Measurements from ENCODE around the gene KLK8. TPM values are rescaled to one million over a fixed set of nuclear protein-coding genes. Genes with fewer than 3 reads are reported as not detected.

KLK8 gene
- total RNA-seq, 1 experiment from 2014 or later, result 2.7 TPM

DNA sequence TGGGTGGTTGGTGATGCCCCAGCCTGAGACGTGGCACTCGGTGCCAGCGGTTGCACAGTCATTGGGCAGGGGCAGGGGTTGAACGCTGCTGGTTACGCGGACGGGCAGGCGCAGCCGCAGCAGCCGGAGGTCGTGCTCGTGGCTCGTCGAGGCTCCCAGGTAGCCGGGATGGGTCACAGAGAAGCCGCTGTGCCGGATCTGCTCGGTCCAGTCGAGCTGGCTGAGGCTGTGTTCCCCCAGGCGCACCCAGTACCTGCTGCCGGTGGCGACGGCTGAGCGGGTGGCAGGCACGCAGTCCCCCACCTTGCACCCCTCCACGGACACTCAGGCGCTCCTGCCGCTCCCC lies 30.4 kb upstream of the KLK8 start:
- Mint-ChIP-seq H3K9me3 (no peaks in the 10 kb centered on the region; a peak in 1 of 5 replicates), H3K4me1 (peaks cover 22 to 34% of the 10 kb centered on the region in 2 experiments), H3K4me3 (no peak overlapping the region), H3K36me3 (ENCODE audit: insufficient read depth in 1 of 3, low read depth in 3 of 3) (no peaks in the 10 kb centered on the region), H3K27ac (no peak overlapping the region), H3K27me3 (ENCODE audit: low read depth) (peaks cover 18% of the 10 kb centered on the region)
- H2BK120ac ChIP-seq (ENCODE audit: low read depth, low read length, poor library complexity, severe bottlenecking), result no peak overlapping the region
- no peak overlapping the region for H3T11ph ChIP-seq (ENCODE audit: low read length)
- no peak overlapping the region for H3K56ac ChIP-seq (ENCODE audit: insufficient read length, low read depth, low read length)
- H3K9ac ChIP-seq (ENCODE audit: extremely low read depth, insufficient read length, low read length), result no peak overlapping the region
- no peaks in the 10 kb centered on the region for H3K79me1 ChIP-seq (ENCODE audit: insufficient read depth, low read depth, low read length, poor library complexity, severe bottlenecking)
- no peaks in the 10 kb centered on the region for H3K27me3 ChIP-seq (ENCODE audit: insufficient read depth, low read length)
- no peak for DNase-seq
- no peaks in the 10 kb centered on the region for H3K9me3 ChIP-seq (ENCODE audit: control insufficient read depth, low read depth, low read length)
- TF ChIP-seq, protein P1, sequence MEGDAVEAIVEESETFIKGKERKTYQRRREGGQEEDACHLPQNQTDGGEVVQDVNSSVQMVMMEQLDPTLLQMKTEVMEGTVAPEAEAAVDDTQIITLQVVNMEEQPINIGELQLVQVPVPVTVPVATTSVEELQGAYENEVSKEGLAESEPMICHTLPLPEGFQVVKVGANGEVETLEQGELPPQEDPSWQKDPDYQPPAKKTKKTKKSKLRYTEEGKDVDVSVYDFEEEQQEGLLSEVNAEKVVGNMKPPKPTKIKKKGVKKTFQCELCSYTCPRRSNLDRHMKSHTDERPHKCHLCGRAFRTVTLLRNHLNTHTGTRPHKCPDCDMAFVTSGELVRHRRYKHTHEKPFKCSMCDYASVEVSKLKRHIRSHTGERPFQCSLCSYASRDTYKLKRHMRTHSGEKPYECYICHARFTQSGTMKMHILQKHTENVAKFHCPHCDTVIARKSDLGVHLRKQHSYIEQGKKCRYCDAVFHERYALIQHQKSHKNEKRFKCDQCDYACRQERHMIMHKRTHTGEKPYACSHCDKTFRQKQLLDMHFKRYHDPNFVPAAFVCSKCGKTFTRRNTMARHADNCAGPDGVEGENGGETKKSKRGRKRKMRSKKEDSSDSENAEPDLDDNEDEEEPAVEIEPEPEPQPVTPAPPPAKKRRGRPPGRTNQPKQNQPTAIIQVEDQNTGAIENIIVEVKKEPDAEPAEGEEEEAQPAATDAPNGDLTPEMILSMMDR (conservative IDR thresholded peaks at IDR 0.05), result no peak
- no peak overlapping the region for H2AK5ac ChIP-seq (ENCODE audit: insufficient read length, low read length)
- no peaks in the 10 kb centered on the region for H3K79me2 ChIP-seq (ENCODE audit: insufficient read depth, low read length)
- H2BK20ac ChIP-seq (ENCODE audit: low read depth, low read length, poor library complexity, severe bottlenecking), result no peak overlapping the region
- no peaks in the 10 kb centered on the region; the same call in 1 of the 2 replicates for H3K4me1 ChIP-seq (ENCODE audit: insufficient read depth, low read length)
- H3K4me2 ChIP-seq (ENCODE audit: insufficient read depth, insufficient read length, low read length), result no peak overlapping the region
- H3K4ac ChIP-seq (ENCODE audit: low read depth, low read length), result no peak overlapping the region
- WGBS (ENCODE audit: extremely low coverage, insufficient read length, low lambda C conversion rate), result no CpG with 5 or more reads among the region's 28 CpGs
- no peaks in the 10 kb centered on the region for H4K20me1 ChIP-seq (ENCODE audit: control insufficient read depth, insufficient read depth, insufficient read length)
- no peak overlapping the region for H2AFZ ChIP-seq (ENCODE audit: low read length)
- no peak overlapping the region for H4K5ac ChIP-seq (ENCODE audit: insufficient read length, low read depth, low read length)
- H2BK12ac ChIP-seq (ENCODE audit: insufficient read length, low read depth, low read length), result no peak overlapping the region
- H3K18ac ChIP-seq (ENCODE audit: insufficient read length, low read depth, low read length), result no peak overlapping the region
- H4K91ac ChIP-seq (ENCODE audit: insufficient read length, low read depth, low read length), result no peak overlapping the region
- no peaks in the 10 kb centered on the region for H3K23me2 ChIP-seq (ENCODE audit: insufficient read length, low read depth, low read length, poor library complexity, severe bottlenecking)
- no peak overlapping the region for H4K8ac ChIP-seq (replicated peaks; ENCODE audit: insufficient read length, low read depth, low read length)
- H2BK15ac ChIP-seq (ENCODE audit: low read depth, low read length), result no peak overlapping the region
- no peak overlapping the region for H3K14ac ChIP-seq (ENCODE audit: insufficient read depth, low read length)
- H3K23ac ChIP-seq (ENCODE audit: insufficient read length, low read depth, low read length), result no peak overlapping the region
- H3K27ac ChIP-seq (ENCODE audit: insufficient read length, low read depth, low read length), result no peak overlapping the region
- no peak overlapping the region for H2BK5ac ChIP-seq (ENCODE audit: insufficient read length, low read length)
